GM23338 (cell line): Measurements from ENCODE around the gene GRIN3B.

Experiments
- CREB1 ChIP-seq: fragments of 250-450 bp; sonication (Bioruptor Pico); IDR thresholded peaks from 2 replicates; pipeline ENCODE4 v1.5.0; 2020; ENCODE audit warnings: low read depth, mild to moderate bottlenecking, moderate library complexity
- EZH2 ChIP-seq: fragments of 200-600 bp; sonication (generic); IDR thresholded peaks from one replicate; pipeline ENCODE4 v1.8.0; 2017; ENCODE audit warnings: antibody characterized with exemption, mild to moderate bottlenecking, low read depth; ENCODE audit not compliant: unreplicated experiment
- JUNB ChIP-seq: IDR thresholded peaks from one replicate; pipeline ENCODE4 v1.6.1; 2016; ENCODE audit warnings: antibody characterized with exemption; ENCODE audit not compliant: unreplicated experiment
- TF ChIP-seq, protein P1 (sequence below), 2 experiments: fragments of 200-600 bp in 1 of 2; sonication (generic) in 1 of 2; conservative IDR thresholded peaks; 2 replicates each; pipeline versions ENCODE4 v1.5.1 to v1.6.1; 2016 to 2017; ENCODE audit warnings: antibody characterized with exemption in 2 of 2, low read depth in 2 of 2, mild to moderate bottlenecking in 2 of 2, moderate library complexity in 1 of 2

DNA sequence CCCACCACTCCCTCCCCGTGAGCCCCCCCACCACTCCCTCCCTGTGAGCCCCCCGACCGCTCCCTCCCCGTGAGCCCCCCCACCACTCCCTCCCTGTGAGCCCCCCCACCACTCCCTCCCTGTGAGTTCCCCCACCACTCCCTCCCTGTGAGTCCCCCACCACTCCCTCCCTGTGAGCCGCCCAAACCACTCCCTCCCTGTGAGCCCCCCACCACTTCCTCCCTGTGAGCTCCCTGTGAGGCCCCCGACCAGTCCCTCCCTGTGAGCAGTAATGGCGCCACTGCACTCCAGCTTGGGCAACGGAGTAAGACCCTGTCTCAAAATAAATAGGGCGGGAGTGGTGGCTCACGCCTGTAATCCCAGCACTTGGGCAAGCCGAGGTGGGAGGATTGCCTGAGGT lies 49.6 kb downstream of the GRIN3B start:
- TF ChIP-seq, protein P1, sequence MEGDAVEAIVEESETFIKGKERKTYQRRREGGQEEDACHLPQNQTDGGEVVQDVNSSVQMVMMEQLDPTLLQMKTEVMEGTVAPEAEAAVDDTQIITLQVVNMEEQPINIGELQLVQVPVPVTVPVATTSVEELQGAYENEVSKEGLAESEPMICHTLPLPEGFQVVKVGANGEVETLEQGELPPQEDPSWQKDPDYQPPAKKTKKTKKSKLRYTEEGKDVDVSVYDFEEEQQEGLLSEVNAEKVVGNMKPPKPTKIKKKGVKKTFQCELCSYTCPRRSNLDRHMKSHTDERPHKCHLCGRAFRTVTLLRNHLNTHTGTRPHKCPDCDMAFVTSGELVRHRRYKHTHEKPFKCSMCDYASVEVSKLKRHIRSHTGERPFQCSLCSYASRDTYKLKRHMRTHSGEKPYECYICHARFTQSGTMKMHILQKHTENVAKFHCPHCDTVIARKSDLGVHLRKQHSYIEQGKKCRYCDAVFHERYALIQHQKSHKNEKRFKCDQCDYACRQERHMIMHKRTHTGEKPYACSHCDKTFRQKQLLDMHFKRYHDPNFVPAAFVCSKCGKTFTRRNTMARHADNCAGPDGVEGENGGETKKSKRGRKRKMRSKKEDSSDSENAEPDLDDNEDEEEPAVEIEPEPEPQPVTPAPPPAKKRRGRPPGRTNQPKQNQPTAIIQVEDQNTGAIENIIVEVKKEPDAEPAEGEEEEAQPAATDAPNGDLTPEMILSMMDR (conservative IDR thresholded peaks at IDR 0.05; ENCODE audit: low read depth in 2 of 2), result no peak
- TF ChIP-seq JUNB, result no peak
- no peak for TF ChIP-seq CREB1 (CRISPR knock-in tag)
- TF ChIP-seq EZH2, result no peak
